Endothelial cell (in vitro differentiated cells): ENCODE measurements around the gene PTPRN2. TPM values are rescaled to one million over a fixed set of nuclear protein-coding genes. Genes with fewer than 3 reads are reported as not detected.
"Not testable (repeated sequence)": the region's sequence is repeated elsewhere in the genome, so short reads cannot be mapped to it uniquely, and the experiment has no call there.

Experiments
- DNase-seq: peaks from one replicate; pipeline ENCODE4 v3.0.0; 2021; ENCODE audit warnings: low spot score
- H3K27ac Mint-ChIP-seq: one replicate; pipeline ENCODE4 v1.8.0; 2021; ENCODE audit warnings: mixed read lengths, inconsistent platforms; ENCODE audit not compliant: unreplicated experiment
- H3K27me3 Mint-ChIP-seq: one replicate; pipeline ENCODE4 v1.8.0; 2021; ENCODE audit warnings: mild to moderate bottlenecking, moderate library complexity, mixed read lengths, inconsistent platforms; ENCODE audit not compliant: unreplicated experiment
- H3K36me3 Mint-ChIP-seq: one replicate; pipeline ENCODE4 v1.8.0; 2021; ENCODE audit warnings: mild to moderate bottlenecking, low read depth, mixed read lengths, inconsistent platforms; ENCODE audit not compliant: unreplicated experiment
- H3K4me1 Mint-ChIP-seq: one replicate; pipeline ENCODE4 v1.8.0; 2021; ENCODE audit warnings: mild to moderate bottlenecking, mixed read lengths, inconsistent platforms; ENCODE audit not compliant: unreplicated experiment
- H3K4me3 Mint-ChIP-seq: one replicate; pipeline ENCODE4 v1.8.0; 2021; ENCODE audit warnings: mild to moderate bottlenecking, mixed read lengths, inconsistent platforms; ENCODE audit not compliant: unreplicated experiment
- H3K9me3 Mint-ChIP-seq: one replicate; pipeline ENCODE4 v1.8.0; 2021; ENCODE audit warnings: mixed read lengths, inconsistent platforms; ENCODE audit not compliant: unreplicated experiment
- total RNA-seq: library from RNA; stranded (reverse); fragmentation: NEBNext Ultra II Directional; extraction: Animal tissue kit (Norgen Biotek cat#: 25700); gene quantifications from one replicate; pipeline ENCODE4 v1.2.1, GENCODE V29; 2021; ENCODE audit not compliant: unreplicated experiment
- TF ChIP-seq, protein P1 (sequence below): fragments of 200-600 bp; sonication (generic); IDR thresholded peaks from one replicate; pipeline ENCODE4 v1.5.0; 2021; ENCODE audit warnings: antibody characterized with exemption; ENCODE audit not compliant: unreplicated experiment

PTPRN2 gene
- total RNA-seq, 1 donor from 2014 or later: 0.18 TPM

- Mint-ChIP-seq H3K4me1 (no peaks in the 10 kb centered on the region), H3K9me3 (peaks cover 48% of the 10 kb centered on the region), H3K36me3 (peaks cover 28% of the 10 kb centered on the region), H3K27ac (no peak overlapping the region), H3K27me3 (peaks cover 29% of the 10 kb centered on the region), H3K4me3 (no peak overlapping the region)
- TF ChIP-seq, protein P1, sequence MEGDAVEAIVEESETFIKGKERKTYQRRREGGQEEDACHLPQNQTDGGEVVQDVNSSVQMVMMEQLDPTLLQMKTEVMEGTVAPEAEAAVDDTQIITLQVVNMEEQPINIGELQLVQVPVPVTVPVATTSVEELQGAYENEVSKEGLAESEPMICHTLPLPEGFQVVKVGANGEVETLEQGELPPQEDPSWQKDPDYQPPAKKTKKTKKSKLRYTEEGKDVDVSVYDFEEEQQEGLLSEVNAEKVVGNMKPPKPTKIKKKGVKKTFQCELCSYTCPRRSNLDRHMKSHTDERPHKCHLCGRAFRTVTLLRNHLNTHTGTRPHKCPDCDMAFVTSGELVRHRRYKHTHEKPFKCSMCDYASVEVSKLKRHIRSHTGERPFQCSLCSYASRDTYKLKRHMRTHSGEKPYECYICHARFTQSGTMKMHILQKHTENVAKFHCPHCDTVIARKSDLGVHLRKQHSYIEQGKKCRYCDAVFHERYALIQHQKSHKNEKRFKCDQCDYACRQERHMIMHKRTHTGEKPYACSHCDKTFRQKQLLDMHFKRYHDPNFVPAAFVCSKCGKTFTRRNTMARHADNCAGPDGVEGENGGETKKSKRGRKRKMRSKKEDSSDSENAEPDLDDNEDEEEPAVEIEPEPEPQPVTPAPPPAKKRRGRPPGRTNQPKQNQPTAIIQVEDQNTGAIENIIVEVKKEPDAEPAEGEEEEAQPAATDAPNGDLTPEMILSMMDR: no peak
- no peak for DNase-seq
These were observed 277.5 kb downstream of the PTPRN2 start for GRCh38 chr7:158309868-158310763.

DNA sequence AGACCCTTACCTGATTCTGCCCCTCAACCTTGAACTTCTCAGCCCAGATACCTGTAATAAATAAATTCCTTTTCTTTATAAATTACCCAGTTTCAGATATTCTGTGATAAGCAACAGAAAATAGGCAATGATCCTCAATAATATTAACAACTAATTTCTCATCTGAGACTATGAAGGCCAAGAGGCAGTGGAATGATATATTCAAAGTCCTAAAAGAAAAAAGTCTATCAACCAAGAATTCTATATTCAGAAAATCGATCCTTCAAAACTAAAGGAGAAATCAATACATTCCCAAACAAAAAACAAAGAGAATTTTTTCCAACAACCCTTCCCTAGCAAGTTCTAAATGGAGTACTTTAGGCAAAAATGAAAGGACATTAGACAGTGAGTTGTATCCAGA lies 279.6 kb downstream of the PTPRN2 start:
- H3K4me1 Mint-ChIP-seq: no peaks in the 10 kb centered on the region
- DNase-seq: no peak
- H3K36me3 Mint-ChIP-seq: peaks cover 28% of the 10 kb centered on the region
- TF ChIP-seq, protein P1: no peak
- H3K9me3 Mint-ChIP-seq: peaks cover 45% of the 10 kb centered on the region
- no peak overlapping the region for H3K27ac Mint-ChIP-seq
- H3K4me3 Mint-ChIP-seq: no peak overlapping the region
- peaks cover 25% of the 10 kb centered on the region for H3K27me3 Mint-ChIP-seq

DNA sequence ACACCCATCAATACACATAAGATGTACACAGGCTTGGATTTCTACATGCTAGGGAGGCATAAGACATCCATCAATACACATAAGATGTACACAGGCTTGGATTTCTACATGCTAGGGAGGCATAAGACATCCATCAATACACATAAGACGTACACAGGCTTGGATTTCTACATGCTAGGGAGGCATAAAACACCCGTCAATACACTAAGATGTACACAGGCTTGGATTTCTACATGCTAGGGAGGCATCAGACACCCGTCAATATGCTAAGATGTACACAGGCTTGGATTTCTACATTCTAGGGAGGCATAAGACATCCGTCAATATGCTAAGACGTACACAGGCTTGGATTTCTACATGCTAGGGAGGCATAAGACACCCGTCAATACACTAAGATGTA lies 283.6 kb downstream of the PTPRN2 start:
- not testable (repeated sequence) for H3K27ac Mint-ChIP-seq, H3K4me3 Mint-ChIP-seq, H3K36me3 Mint-ChIP-seq, H3K27me3 Mint-ChIP-seq, H3K4me1 Mint-ChIP-seq, DNase-seq
- H3K9me3 Mint-ChIP-seq: peaks cover 36% of the 10 kb centered on the region

- Mint-ChIP-seq H3K36me3 (peaks cover 9% of the 10 kb centered on the region), H3K27me3 (peaks cover 9% of the 10 kb centered on the region), H3K9me3 (peaks cover 40% of the 10 kb centered on the region), H3K27ac (no peak overlapping the region), H3K4me3 (no peak overlapping the region), H3K4me1 (no peaks in the 10 kb centered on the region)
- no peak for DNase-seq
- TF ChIP-seq, protein P1: no peak
These were observed 284.5 kb downstream of the PTPRN2 start for GRCh38 chr7:158303121-158303520.

DNA sequence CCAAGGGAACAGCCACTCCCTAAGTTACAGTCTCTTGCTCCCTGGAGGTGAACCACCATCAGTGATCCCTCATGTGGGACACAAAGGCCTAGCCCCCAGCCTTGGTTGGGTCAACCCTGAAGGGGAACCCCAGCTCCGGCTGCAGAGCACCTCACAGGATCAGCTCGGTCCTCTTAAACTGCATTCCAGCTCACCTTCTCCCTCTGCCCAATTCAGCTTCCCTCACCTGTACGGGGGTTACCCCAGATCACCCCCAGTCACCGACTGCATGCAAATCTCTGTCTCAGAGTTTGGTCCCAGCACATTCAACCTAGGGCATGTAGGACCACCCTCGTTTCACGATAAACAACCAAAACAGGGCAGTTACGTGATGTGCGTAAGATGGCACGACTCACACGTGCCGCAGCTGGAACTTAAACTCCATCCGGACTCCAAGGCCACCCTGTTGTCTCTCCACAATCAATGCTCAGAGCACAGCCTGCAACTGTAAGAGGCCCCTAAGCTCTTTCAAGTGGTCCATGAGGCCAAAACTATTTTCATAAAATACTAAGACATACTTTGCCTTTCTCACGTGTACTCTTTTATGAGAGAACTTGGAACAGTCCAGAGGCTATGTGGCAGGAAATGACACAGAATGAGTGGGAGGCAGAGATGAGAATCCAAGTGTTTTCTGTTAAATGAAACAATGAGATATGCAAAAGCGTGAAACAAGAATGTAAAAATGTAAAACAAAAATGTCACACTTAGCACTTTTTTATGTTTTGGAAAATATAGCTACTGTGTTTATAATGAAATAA lies 285.2 kb downstream of the PTPRN2 start:
- peaks cover 43% of the 10 kb centered on the region for H3K9me3 Mint-ChIP-seq
- H3K4me1 Mint-ChIP-seq: no peaks in the 10 kb centered on the region
- H3K36me3 Mint-ChIP-seq: peaks cover 9% of the 10 kb centered on the region
- TF ChIP-seq, protein P1: no peak
- H3K27ac Mint-ChIP-seq: no peak overlapping the region
- peaks cover 9% of the 10 kb centered on the region for H3K27me3 Mint-ChIP-seq
- H3K4me3 Mint-ChIP-seq: no peak overlapping the region
- DNase-seq: no peak
